ENCODE measurements around the gene OSBPL2.

The OSBPL2 gene

GRCh38 chr20:62321975-62322374 lies 83.7 kb downstream of the OSBPL2 start:
- peaks cover 0 to 70% of the 10 kb centered on the region in 2 experiments; a peak in 2 of 3 replicates for H3K36me3 ChIP-seq (ENCODE audit: control insufficient read depth in 2 of 2, insufficient read depth in 1 of 2, low read length in 2 of 2)

DNA sequence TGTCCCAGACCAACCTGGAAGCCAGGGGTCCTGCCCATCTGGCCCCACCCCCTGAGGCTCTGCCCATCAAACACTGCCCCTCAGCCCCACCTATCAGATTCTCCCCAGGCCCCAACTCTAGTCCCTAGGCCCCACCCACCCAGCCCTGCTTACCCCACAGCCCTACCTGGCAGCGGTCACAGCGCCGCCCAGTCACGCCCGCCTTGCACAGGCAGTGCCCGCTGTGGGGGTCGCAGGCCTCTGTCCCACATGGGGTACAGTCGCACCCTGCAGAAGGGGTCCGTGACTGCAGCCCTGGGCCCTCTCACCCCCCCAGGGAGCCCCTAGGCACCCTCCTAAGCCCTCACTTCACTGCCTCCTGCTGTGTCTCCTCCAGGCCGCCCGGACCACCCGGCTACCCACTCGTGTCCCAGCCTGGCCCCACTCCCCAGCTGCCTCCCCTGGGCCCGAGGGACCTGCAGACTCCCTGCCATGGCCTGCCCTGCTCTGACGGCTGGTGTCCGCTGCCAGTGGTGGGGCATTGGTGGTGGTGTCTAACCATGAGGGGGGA lies 84.2 kb downstream of the OSBPL2 start:
- Histone ChIP-seq H3K4me3 (ENCODE audit: low read depth, low read length) (no peak overlapping the region), H3K9me3 (ENCODE audit: control insufficient read depth, insufficient read depth, low read depth, low read length) (no peaks in the 10 kb centered on the region), H3K27ac (ENCODE audit: extremely low read depth, low read depth, low read length) (no peak overlapping the region), H3K4me1 (ENCODE audit: control insufficient read depth, insufficient read depth, low read length) (no peaks in the 10 kb centered on the region), H3K36me3 (ENCODE audit: control insufficient read depth in 2 of 2, insufficient read depth in 1 of 2, low read length in 2 of 2) (peaks cover 0 to 70% of the 10 kb centered on the region in 2 experiments; a peak in 2 of 3 replicates)
- TF ChIP-seq, protein P1, sequence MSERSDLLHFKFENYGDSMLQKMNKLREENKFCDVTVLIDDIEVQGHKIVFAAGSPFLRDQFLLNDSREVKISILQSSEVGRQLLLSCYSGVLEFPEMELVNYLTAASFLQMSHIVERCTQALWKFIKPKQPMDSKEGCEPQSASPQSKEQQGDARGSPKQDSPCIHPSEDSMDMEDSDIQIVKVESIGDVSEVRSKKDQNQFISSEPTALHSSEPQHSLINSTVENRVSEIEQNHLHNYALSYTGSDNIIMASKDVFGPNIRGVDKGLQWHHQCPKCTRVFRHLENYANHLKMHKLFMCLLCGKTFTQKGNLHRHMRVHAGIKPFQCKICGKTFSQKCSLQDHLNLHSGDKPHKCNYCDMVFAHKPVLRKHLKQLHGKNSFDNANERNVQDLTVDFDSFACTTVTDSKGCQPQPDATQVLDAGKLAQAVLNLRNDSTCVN (tag by site-specific recombination; optimal IDR thresholded peaks at IDR 0.05) = no peak
- TF ChIP-seq KLF8 (tag by site-specific recombination; IDR thresholded peaks at IDR 0.05) (peak; percentile 50; the same call in 1 of the 2 replicates), ZNF48 (tag by site-specific recombination; IDR thresholded peaks at IDR 0.05) (no peak), ZNF311 (tag by site-specific recombination; IDR thresholded peaks at IDR 0.05; ENCODE audit: borderline replicate concordance) (no peak), OVOL3 (tag by site-specific recombination; IDR thresholded peaks at IDR 0.05) (no peak), ZNF510 (tag by site-specific recombination; IDR thresholded peaks at IDR 0.05; ENCODE audit: insufficient replicate concordance) (no peak), ZNF549 (tag by site-specific recombination; IDR thresholded peaks at IDR 0.05) (no peak), ZNF398 (tag by site-specific recombination; IDR thresholded peaks at IDR 0.05) (no peak), SP7 (tag by site-specific recombination; IDR thresholded peaks at IDR 0.05) (no peak), ZNF335 (tag by site-specific recombination; conservative IDR thresholded peaks at IDR 0.05) (no peak), KLF7 (tag by site-specific recombination; IDR thresholded peaks at IDR 0.05; ENCODE audit: borderline replicate concordance) (no peak), KLF1 (tag by site-specific recombination; IDR thresholded peaks at IDR 0.05) (peak; percentile 54; the same call in 1 of the 2 replicates), ZNF707 (tag by site-specific recombination; IDR thresholded peaks at IDR 0.05) (no peak)
- TF ChIP-seq, protein P2, sequence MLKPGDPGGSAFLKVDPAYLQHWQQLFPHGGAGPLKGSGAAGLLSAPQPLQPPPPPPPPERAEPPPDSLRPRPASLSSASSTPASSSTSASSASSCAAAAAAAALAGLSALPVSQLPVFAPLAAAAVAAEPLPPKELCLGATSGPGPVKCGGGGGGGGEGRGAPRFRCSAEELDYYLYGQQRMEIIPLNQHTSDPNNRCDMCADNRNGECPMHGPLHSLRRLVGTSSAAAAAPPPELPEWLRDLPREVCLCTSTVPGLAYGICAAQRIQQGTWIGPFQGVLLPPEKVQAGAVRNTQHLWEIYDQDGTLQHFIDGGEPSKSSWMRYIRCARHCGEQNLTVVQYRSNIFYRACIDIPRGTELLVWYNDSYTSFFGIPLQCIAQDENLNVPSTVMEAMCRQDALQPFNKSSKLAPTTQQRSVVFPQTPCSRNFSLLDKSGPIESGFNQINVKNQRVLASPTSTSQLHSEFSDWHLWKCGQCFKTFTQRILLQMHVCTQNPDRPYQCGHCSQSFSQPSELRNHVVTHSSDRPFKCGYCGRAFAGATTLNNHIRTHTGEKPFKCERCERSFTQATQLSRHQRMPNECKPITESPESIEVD (tag by site-specific recombination; IDR thresholded peaks at IDR 0.05) = no peak
- POLR2A ChIA-PET = no interaction called here
- CTCF ChIA-PET = no interaction called here

More at GRCh38 chr20:62321975-62322374, 83.7 kb downstream of the OSBPL2 start:
- CTCF ChIA-PET = no interaction called here
- Histone ChIP-seq H3K4me1 (ENCODE audit: control insufficient read depth, insufficient read depth, low read length) (no peaks in the 10 kb centered on the region), H3K4me3 (ENCODE audit: low read depth, low read length) (no peak overlapping the region), H3K27ac (ENCODE audit: extremely low read depth, low read depth, low read length) (no peak overlapping the region), H3K9me3 (ENCODE audit: control insufficient read depth, insufficient read depth, low read depth, low read length) (no peaks in the 10 kb centered on the region)
- TF ChIP-seq ZNF398 (tag by site-specific recombination; IDR thresholded peaks at IDR 0.05) (no peak), ZNF548 (tag by site-specific recombination; IDR thresholded peaks at IDR 0.05) (no peak), ZBTB10 (tag by site-specific recombination; IDR thresholded peaks at IDR 0.05) (0 out of 2 replicates have a peak, but pooled peaks have one; percentile 33), KLF8 (tag by site-specific recombination; IDR thresholded peaks at IDR 0.05) (0 out of 2 replicates have a peak, but pooled peaks have one; percentile 1), SCRT2 (tag by site-specific recombination; IDR thresholded peaks at IDR 0.05) (peak; percentile 46; the same call in 1 of the 2 replicates)
- POLR2A ChIA-PET = no interaction called here

Measured in HEK293 (cell line).